HG02943 (cell line): ENCODE results near the gene PRKAR1A.
"Not testable (repeated sequence)": the region's sequence is repeated elsewhere in the genome, so short reads cannot be mapped to it uniquely, and the experiment has no call there.

Experiments
- ATAC-seq: cut with Tn5 transposase; IDR thresholded peaks from one replicate; pipeline ENCODE4 v1.9.1; 2021; ENCODE audit warnings: mild to moderate bottlenecking, low read depth, moderate library complexity; ENCODE audit not compliant: unreplicated experiment

The PRKAR1A gene

GRCh38 chr17:68512247-68512959 is at the start of gene PRKAR1A:
PRKAR1A (plus strand) TSS chr17:68512430; CDS start chr17:68515400, 2,970 bp downstream.
- peak; percentile 93 for ATAC-seq

- no peak for ATAC-seq
Measured at GRCh38 chr17:68463211-68464019, 48.8 kb upstream of the PRKAR1A start.

DNA sequence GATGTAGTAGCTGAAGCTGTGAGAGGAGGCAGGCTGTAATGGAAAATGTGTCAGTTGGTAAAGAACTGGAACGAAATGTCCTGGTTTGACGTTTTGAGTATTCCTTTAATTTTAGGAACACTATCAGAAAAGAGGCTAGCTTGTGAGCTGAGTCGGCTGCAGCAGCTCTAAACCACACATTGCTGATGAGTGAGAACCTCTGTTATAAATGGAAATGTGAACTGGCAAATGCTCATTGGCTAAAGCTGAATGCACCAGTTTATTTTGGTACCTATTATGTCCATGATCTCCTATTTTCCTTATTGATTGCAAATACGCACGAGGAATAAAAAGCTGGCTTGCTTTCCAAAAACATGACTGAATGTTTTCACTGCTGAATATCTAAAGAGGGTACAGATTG is 43.9 kb upstream of the PRKAR1A start:
- no peak for ATAC-seq

DNA sequence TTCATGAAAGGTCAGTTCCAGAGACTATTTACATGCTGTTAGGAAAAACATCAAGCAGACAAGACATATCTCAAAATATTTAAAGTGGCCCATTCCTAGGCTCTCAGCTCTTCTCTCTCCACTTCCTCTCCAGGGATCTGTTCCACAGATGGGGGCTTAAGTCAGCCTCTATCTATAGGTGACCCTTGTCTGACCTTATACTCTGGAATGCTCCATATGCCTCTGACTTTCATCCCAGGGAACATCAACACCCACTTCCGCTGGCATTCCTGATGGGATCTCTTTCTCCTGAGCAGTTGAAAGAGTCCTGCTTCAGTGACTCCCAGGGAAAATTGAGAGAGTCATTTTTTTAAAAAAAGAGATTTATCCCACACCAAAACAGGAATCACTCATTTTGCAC is 43.4 kb upstream of the PRKAR1A start:
- no peak for ATAC-seq

DNA sequence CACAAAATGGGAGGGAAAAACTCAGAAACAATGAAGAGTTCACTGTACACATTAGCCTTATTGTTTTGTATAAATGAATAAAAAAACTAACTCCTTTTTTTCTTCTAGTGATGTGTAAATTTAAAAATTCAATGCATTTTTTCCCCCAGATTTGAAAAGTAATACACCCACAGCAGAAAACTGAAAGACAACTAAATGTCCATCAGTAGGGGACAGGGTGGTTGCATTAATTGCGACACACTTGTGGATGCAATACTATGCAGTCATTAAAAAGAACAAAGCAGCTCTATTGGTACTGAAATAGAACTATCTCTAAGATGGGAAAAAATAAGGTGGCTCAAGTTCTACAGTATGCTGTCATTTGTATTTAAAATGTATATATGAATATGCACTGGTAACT is 41.3 kb upstream of the PRKAR1A start:
- no peak for ATAC-seq

GRCh38 chr17:68480885-68481284 is 31.3 kb upstream of the PRKAR1A start:
- ATAC-seq = no peak

GRCh38 chr17:68482576-68483041 is 29.6 kb upstream of the PRKAR1A start:
- ATAC-seq = no peak

DNA sequence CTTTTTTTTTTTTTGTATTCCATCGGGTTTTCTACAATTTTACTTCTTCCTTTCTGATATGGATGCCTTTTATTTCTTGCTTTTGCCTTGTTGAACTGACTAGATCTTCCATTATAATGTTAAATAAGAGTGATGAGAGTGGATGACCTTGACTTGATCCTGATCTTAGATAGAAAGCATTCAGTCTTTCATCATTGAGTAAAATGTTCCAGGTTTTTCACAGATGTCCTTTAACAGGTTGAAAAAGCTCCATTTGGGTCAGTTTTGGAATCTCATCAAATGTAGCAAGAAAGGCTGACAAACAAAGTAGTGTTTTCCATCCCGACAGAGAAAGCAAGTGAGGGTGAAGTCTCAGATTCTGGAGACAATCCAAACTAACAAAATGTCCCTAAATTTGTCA is 27.8 kb upstream of the PRKAR1A start:
- no peak for ATAC-seq

DNA sequence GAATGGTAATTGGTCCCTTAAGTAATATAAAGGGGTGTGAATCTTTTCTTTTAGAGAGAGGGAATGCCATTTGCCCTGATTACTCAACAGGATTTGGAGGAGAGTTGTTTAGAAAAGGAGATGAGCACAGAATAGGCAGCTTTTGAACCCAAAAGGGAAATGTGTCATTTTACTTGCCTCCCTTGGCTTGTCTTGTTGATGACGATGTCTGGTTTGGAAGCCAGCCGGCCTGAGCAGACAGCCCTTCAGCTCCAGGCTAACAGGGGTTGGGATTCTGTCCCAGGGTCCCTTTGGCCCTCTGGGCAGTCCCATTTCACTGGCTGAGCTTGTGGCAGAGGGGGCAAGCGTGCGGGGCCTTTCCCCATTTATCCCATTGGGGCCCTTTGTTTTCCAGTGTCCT is 22.3 kb upstream of the PRKAR1A start:
- ATAC-seq = no peak

GRCh38 chr17:68491381-68492231 is 20.6 kb upstream of the PRKAR1A start:
- no peak for ATAC-seq

GRCh38 chr17:68492394-68493054 is 19.7 kb upstream of the PRKAR1A start:
- ATAC-seq = not testable (repeated sequence)

DNA sequence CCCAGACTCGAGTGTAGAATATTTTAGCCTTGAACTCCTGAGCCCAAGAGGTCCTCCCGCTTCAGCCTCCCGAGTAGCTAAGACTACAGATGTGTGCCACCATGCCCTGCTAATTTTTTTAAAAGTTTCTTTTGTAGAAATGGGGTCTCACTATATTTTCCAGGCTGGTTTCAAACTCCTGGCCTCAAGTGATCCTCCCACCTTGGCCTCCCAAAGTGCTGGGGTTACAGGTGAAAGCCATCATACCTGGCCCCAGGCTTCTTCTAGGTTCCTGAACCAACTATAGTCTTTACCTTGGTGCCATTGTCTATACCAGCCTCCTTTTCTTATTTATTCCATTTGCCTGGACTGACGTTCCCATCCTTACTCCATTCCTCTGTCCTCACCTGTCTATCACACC is 17.1 kb upstream of the PRKAR1A start:
- no peak for ATAC-seq

DNA sequence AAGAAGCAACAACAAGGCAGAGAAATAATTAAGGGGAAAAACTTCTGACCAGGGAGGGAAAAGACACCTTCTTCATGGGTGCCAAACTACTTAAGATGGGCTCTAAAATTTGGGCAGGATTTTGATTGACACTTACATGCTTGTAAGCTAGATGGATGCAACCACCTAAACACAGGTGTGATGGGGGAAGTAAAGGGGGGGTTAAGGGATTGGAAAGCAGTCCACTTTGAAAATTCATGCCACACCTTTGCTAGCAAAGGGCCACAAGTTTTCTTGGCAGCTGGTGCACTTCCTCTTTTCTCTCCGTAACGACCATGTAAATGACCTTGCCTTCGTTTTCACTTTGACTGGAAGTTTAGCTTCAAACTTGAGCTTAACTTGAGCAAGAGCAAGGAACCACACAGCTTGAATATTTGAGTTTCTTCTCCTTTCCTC is 14.3 kb upstream of the PRKAR1A start:
- peak; percentile 96 for ATAC-seq

GRCh38 chr17:68498479-68499326 is 13.5 kb upstream of the PRKAR1A start:
- no peak for ATAC-seq

DNA sequence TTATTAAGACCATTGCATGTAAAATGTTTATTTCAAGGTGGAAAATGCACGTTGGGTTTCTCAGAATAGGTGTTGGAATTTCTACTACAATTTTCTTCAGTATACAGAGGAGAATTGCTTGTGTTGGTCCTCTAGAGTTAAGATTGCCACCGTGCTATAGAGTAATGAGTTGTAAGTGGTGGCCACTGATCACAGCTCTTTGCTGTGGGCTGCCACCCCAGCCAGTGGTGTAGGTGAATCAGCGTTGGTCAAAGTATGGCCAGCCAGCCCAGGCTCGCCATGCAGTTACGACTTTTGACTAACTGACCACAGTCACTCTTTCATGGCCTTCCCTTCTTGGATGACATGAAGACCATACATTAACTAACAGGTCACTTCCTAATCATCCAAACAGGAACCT is 12.6 kb upstream of the PRKAR1A start:
- no peak for ATAC-seq

DNA sequence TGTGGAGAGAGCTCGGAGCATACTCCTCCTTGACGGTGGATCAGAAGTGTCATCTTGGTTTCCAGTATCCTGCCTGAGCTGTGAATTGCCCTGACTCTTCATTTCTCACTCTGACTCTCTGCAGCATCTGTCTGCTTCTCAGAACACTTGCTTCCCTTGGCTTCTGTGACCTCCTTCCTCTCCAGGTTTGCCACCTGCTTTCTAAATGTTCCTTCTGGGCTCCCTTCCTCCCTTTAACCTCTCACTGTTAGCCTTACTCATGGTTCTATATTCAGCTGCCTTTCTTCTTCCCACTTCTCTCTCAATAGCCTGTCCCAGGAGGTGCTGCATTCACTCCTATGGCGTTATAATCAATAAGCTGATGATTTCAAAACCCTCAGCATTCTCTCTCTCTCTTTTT is 11.2 kb upstream of the PRKAR1A start:
- no peak for ATAC-seq

DNA sequence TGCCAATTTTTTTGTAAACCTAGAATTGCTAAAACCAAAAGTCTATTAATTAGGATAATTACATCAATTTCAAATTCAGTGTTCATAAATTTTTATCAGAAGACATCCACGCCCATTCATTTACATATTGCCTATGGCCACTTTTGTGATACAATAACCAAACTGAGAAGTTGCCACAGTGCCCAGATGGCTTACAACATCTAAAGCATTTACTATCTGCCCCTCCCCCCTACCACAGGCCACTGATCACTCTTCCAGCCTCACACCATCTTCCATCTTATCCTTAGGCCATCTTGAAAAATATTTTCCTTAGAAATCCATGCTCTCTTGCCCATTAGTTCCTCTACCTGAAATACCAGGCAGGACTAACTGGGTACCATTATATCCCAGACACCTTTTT is 6.3 kb upstream of the PRKAR1A start:
- ATAC-seq = no peak

DNA sequence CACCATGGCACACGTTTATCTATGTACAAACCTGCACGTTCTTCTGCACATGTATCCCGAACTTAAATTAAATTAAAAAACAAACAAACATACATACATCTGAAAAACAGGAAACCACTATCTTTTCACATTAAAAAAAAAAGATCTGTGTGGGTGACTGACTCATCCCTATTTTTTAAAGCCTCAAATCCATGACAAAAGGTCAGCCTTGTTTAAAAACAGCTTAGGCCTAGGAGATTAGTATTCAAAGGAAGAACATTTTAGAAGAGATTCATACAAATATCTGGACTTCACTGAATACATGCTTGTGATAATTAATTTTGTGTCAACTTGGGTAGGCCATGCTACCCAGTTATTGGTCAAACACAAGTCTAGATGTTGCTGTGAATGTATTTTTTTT is 4.7 kb upstream of the PRKAR1A start:
- no peak for ATAC-seq
